Endothelial cell of umbilical vein (primary cell): ENCODE results near the gene PEMT. TPM values are rescaled to one million over a fixed set of nuclear protein-coding genes. Genes with fewer than 3 reads are reported as not detected.

Experiments used
- BruUV-seq: library from RNA; stranded (reverse); fragments of 400-500 nt; replicated peaks from 2 replicates; lab custom pipeline; 2021; lab: Mats Ljungman, UMichigan
- CTCF ChIA-PET: fragments of 300-600, 350-600 bp; sonication (Branson Sonifier 250); formaldehyde crosslinking; loops from one replicate; lab custom pipeline; 2021; ENCODE audit warnings: antibody characterized with exemption, inconsistent platforms; lab: Charles Lee
- POLR2A ChIA-PET: fragments of 300-600, 350-600 bp; sonication (Branson Sonifier 250); formaldehyde crosslinking; loops from one replicate; lab custom pipeline; 2021; ENCODE audit warnings: antibody characterized with exemption, inconsistent platforms; lab: Charles Lee
- DNase-seq: peaks from one replicate; pipeline ENCODE4 v3.0.0-alpha.2; 2011; ENCODE audit warnings: low read depth, low spot score
- FAIRE-seq: peaks from 2 replicates; lab custom pipeline; 2011; peaks lifted over from hg19 to GRCh38; lab: Jason Lieb, UNC
- H2AFZ ChIP-seq: 2 replicates; pipeline ENCODE4 v1.6.0; 2012; ENCODE audit warnings: low read depth, low read length, control low read depth, inconsistent platforms
- H3K27ac ChIP-seq: 2 replicates; pipeline ENCODE4 v1.5.1; 2011; ENCODE audit warnings: low read depth, mild to moderate bottlenecking, control low read depth, low read length, moderate library complexity; ENCODE audit not compliant: insufficient read depth
- H3K27me3 ChIP-seq, 2 experiments: 2 replicates each; pipeline versions ENCODE4 v1.6.0 to v1.6.1; 2011; ENCODE audit warnings: low read length in 2 of 2, mixed read lengths in 1 of 2; ENCODE audit not compliant: control insufficient read depth in 2 of 2, insufficient read depth in 2 of 2
- H3K36me3 ChIP-seq, 2 experiments: 2 replicates in 1 of 2; 3 replicates in 1 of 2; pipeline ENCODE4 v1.5.1; 2011; ENCODE audit warnings: low read length in 2 of 2, mild to moderate bottlenecking in 1 of 2, moderate library complexity in 1 of 2; ENCODE audit not compliant: control insufficient read depth in 2 of 2, insufficient read depth in 2 of 2; ENCODE audit errors: extremely low read depth in 1 of 2
- H3K4me1 ChIP-seq: 3 replicates; pipeline ENCODE4 v1.5.1; 2011; ENCODE audit warnings: mild to moderate bottlenecking, low read length; ENCODE audit not compliant: control insufficient read depth, insufficient read depth; ENCODE audit errors: extremely low read depth
- H3K4me2 ChIP-seq: 2 replicates; pipeline ENCODE4 v1.6.1; 2011; ENCODE audit warnings: low read length, control low read depth, mixed read lengths; ENCODE audit not compliant: insufficient read depth
- H3K4me3 ChIP-seq, 3 experiments: fragments of 200-600 bp in 1 of 3; sonication (generic), shearing (Covaris generic) in 1 of 3; replicated peaks in 1 of 3; 2 replicates each; pipeline ENCODE4 v1.5.1; 2011 to 2016; ENCODE audit warnings: control low read depth in 3 of 3, low read length in 3 of 3, mild to moderate bottlenecking in 2 of 3, inconsistent platforms in 1 of 3, low read depth in 1 of 3, moderate library complexity in 1 of 3; ENCODE audit not compliant: insufficient read depth in 1 of 3
- H3K79me2 ChIP-seq: 2 replicates; pipeline ENCODE4 v1.6.0; 2012; ENCODE audit warnings: low read length, inconsistent platforms; ENCODE audit not compliant: control insufficient read depth, insufficient read depth
- H3K9ac ChIP-seq: replicated peaks from 2 replicates; pipeline ENCODE3; 2011; ENCODE audit warnings: low read length, control low read depth; ENCODE audit not compliant: insufficient read depth; ENCODE audit errors: extremely low read depth
- H3K9me1 ChIP-seq: replicated peaks from 3 replicates; pipeline ENCODE4 v1.6.0; 2011; ENCODE audit warnings: mild to moderate bottlenecking, low read length; ENCODE audit not compliant: control insufficient read depth, insufficient read depth; ENCODE audit errors: extremely low read depth
- H3K9me3 ChIP-seq: replicated peaks from 2 replicates; pipeline ENCODE4 v1.5.1; 2012; ENCODE audit warnings: low read length, inconsistent platforms; ENCODE audit not compliant: control insufficient read depth, insufficient read depth
- H4K20me1 ChIP-seq: replicated peaks from 2 replicates; pipeline ENCODE3; 2011; ENCODE audit warnings: mild to moderate bottlenecking, low read length; ENCODE audit not compliant: control insufficient read depth, insufficient read depth; ENCODE audit errors: extremely low read depth
- CTCF ChIP-seq, 2 donors: IDR thresholded peaks; 1 replicate in 1 of 2; 2 replicates in 1 of 2; pipeline ENCODE4 v1.5.1; 2011; ENCODE audit warnings: low read length in 2 of 2, mild to moderate bottlenecking in 2 of 2, moderate library complexity in 2 of 2, control low read depth in 1 of 2, inconsistent platforms in 1 of 2, low read depth in 1 of 2; ENCODE audit not compliant: insufficient read depth in 1 of 2; ENCODE audit errors: extremely low read depth in 1 of 2
- GATA2 ChIP-seq: IDR thresholded peaks from 2 replicates; pipeline ENCODE4 v1.7.0; 2011; ENCODE audit warnings: low read depth, mild to moderate bottlenecking, moderate library complexity, mixed read lengths, low read length; ENCODE audit not compliant: insufficient read length, insufficient read depth
- JUN ChIP-seq: IDR thresholded peaks from 2 replicates; pipeline ENCODE4 v1.6.1; 2011; ENCODE audit warnings: borderline replicate concordance, low read depth; ENCODE audit not compliant: insufficient read length, insufficient read depth
- MAX ChIP-seq: IDR thresholded peaks from 2 replicates; pipeline ENCODE4 v1.6.1; 2011; ENCODE audit not compliant: insufficient read depth, insufficient read length
- MYC ChIP-seq: IDR thresholded peaks from one replicate; pipeline ENCODE4 v1.6.1; 2011; ENCODE audit warnings: mild to moderate bottlenecking, low read depth, low read length
- POLR2A ChIP-seq: IDR thresholded peaks from 2 replicates; pipeline ENCODE4 v1.6.1; 2012; ENCODE audit warnings: low read depth, mild to moderate bottlenecking, control low read depth, low read length
- dilution Hi-C: fragments of 300-500 bp; cut with MboI; formaldehyde crosslinking; loops from one replicate; pipeline ENCODE4 v1.15.0; 2019; ENCODE audit warnings: low sequenced_read_pairs; ENCODE audit not compliant: extremely low pct_ligation_motif_present
- intact Hi-C: fragments of 100-400 bp; cut with micrococcal nuclease; formaldehyde crosslinking; loops from one replicate; pipeline ENCODE4 v1.10.0; 2022
- polyA plus RNA-seq, 4 experiments: library from polyadenylated mRNA; depleted of rRNA in 3 of 4; stranded (reverse) in 3 of 4; unstranded in 1 of 4; fragments of >200 nt; gene quantifications; 2 replicates each; pipeline versions ENCODE4 v1.2.1 to v1.2.3, GENCODE V29; 2011 to 2012; ENCODE audit warnings: missing spikeins in 1 of 4
- total RNA-seq: library from RNA; stranded (reverse); gene quantifications from 2 replicates; pipeline ENCODE4 v1.2.3, GENCODE V29; 2021

PEMT gene
- total and polyA plus RNA-seq, 2 donors (not counting 3 experiments of a cell fraction or from before 2014, with no cell fraction given) = 35.1 to 58.4 TPM

- no TSS peak for BruUV-seq
- DNase-seq = no peak
- intact Hi-C loops (no loop called here), dilution Hi-C loops (no loop called here)
- no peaks in the 10 kb centered on the region for H3K79me2 ChIP-seq
- TF ChIP-seq GATA2 = no peak
- TF ChIP-seq MAX = no peak
- no peak for TF ChIP-seq MYC
- no peak for TF ChIP-seq POLR2A
- TF ChIP-seq CTCF (IDR thresholded peaks at IDR 0.05; ENCODE audit: extremely low read depth in 1 of 2, insufficient read depth in 1 of 2, low read depth in 1 of 2, low read length in 2 of 2) = no peak
- no peak for TF ChIP-seq JUN
- ChIA-PET CTCF (interaction anchor here (0.6 to 1.9 kb wide), 4 partner anchors 12 to 370 kb away, joined by 3 to 9 read pairs (median 4); no protein-coding TSS in a partner anchor), POLR2A (no interaction called here)
- no peak overlapping the region for H2AFZ ChIP-seq
- H4K20me1 ChIP-seq = no peaks in the 10 kb centered on the region
- H3K4me3 ChIP-seq = no peak overlapping the region
- FAIRE-seq = no peak
- H3K36me3 ChIP-seq = no peaks in the 10 kb centered on the region
- peaks cover 0 to 2% of the 10 kb centered on the region in 2 experiments for H3K27me3 ChIP-seq
- H3K9me3 ChIP-seq = no peaks in the 10 kb centered on the region
- H3K9me1 ChIP-seq = no peaks in the 10 kb centered on the region
- no peaks in the 10 kb centered on the region for H3K4me1 ChIP-seq
- no peak overlapping the region for H3K9ac ChIP-seq
- no peak overlapping the region for H3K4me2 ChIP-seq
- H3K27ac ChIP-seq = no peak overlapping the region
Measured at GRCh38 chr17:17626840-17627239, 35.3 kb upstream of the PEMT start.
